GM12801 (cell line): ENCODE measurements around the gene CENPB.

Experiments
- TF ChIP-seq, protein P1 (sequence below): IDR thresholded peaks from one replicate; pipeline ENCODE4 v1.5.1; 2011; ENCODE audit warnings: control low read depth; ENCODE audit not compliant: insufficient read length; ENCODE audit errors: extremely low read depth

The CENPB gene

DNA sequence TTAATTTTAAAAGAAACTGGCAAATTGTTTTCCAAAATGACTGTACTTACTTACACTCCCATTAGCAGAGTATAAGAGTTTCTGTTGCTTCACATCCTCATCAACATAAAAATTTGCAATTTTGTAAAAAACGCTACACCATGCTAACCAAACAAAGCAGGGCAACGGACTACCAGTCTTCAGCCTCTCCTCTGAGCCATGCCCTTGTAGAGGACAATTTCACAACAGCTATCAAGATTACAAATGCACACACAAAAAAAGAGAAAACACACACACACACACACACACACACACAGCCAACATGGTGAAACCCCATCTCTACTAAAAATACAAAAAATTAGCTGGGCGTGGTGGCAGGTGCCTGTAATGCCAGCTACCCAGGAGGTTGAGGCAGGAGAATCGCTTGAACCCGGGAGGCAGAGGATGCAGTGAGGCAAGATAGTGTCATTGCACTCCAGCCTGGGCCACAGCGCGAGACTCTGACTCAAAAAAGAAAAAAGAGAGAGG is 14.9 kb downstream of the CENPB start:
- TF ChIP-seq, protein P1, sequence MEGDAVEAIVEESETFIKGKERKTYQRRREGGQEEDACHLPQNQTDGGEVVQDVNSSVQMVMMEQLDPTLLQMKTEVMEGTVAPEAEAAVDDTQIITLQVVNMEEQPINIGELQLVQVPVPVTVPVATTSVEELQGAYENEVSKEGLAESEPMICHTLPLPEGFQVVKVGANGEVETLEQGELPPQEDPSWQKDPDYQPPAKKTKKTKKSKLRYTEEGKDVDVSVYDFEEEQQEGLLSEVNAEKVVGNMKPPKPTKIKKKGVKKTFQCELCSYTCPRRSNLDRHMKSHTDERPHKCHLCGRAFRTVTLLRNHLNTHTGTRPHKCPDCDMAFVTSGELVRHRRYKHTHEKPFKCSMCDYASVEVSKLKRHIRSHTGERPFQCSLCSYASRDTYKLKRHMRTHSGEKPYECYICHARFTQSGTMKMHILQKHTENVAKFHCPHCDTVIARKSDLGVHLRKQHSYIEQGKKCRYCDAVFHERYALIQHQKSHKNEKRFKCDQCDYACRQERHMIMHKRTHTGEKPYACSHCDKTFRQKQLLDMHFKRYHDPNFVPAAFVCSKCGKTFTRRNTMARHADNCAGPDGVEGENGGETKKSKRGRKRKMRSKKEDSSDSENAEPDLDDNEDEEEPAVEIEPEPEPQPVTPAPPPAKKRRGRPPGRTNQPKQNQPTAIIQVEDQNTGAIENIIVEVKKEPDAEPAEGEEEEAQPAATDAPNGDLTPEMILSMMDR = no peak

DNA sequence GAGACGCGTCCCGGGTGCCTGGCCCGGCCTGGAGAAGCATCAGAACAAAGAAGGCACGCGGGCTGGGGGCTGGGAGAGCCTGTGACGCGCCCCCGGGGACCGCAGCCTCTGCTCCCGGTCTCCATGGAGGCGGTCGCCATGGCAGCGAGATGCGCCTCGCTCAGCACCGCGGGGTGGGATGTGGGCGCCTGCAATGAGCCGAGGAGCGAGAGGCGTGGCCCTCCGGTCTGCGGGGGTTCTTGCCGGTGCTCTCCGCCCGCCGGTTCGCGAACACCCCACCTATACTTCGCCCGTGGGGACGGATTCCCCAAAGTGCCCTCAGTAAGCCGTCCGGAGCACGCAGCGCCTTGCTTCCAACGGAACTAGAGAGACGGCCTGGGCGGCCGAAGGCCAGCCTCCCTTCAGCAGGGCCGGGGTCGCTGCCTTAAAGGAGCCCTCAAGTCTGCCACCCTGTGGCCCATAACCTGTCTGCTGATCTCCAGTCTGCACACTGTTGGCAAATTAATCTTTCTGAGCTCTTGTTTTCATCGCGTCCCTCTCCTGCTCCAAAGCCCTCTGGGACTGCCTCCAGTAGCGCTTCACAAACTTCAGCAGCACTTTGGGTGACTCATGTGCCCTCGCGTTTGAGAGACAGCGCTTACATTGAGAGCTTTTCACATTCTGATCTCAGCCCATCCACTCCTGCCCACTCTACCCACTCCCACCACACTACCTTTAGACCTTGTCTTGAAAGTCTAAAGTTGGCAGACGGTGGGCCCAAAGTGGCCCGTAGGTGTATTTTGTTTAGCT is 18.0 kb downstream of the CENPB start:
- TF ChIP-seq, protein P1 = no peak

DNA sequence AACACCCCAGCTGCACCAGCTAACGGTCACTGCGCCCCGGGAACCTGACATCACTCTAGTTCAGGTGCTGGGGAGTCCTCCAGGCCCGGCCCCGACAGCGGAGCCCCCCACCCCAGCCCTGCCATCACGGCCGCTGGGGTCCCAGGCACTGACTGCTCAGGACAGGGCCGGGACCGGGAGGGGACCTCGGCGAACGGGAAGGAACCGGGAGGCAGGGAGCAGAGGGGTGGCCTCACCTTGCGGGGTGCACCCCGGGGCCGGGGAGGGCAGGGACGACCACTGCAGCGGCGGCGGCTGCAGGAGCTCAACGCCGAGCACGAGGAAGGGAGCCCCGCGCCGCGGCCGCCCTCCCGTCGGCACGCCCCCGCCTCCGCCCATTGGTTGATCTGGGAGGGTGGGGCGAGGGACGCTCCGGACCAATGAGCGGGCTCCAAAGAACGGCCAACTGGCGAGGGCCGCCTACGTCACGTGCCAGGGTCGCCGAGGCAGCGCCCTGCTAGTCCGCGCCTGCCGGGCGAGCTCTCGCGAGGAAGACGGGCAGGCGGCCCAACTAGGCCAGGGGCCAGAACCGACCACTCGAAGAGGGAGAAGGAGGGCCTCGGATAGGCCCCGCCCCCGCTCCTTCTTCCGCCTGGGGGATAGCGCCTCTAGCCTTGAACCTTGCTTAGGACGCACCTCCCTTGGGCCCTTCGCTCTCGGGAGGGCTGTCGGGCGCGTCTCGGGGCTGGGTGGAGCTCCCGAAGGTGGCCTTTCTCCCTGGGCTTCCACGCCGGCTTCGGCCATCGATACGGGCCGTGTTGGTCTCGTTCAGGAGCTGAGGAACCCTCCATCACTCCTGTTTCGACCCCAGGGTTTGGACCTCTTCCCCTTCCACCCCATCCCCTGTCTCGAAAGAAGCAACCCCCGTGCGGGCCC is 18.9 kb downstream of the CENPB start, which contains the start of gene ADISSP:
TSS of gene ADISSP (minus strand) at position 327 of the 915 bp plus-strand sequence. CDS start 7,653 bp downstream, outside the sequence.
- TF ChIP-seq, protein P1 = no peak

DNA sequence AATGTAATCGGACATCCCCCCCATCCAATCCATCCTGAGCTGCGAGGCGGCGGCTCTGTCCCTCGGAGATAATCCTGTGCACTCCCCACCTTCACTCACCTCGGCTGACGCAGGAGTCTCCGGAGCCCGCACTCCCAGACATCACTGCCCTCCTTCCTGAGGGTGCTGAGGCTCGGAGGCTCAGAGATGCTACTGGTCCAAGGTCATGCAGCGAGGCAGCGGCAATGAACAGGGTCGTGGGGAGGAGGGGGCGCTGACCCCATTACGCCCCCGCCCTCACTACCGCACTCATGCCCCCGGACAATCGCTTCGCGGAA is 19.5 kb downstream of the CENPB start:
- TF ChIP-seq, protein P1 = no peak

DNA sequence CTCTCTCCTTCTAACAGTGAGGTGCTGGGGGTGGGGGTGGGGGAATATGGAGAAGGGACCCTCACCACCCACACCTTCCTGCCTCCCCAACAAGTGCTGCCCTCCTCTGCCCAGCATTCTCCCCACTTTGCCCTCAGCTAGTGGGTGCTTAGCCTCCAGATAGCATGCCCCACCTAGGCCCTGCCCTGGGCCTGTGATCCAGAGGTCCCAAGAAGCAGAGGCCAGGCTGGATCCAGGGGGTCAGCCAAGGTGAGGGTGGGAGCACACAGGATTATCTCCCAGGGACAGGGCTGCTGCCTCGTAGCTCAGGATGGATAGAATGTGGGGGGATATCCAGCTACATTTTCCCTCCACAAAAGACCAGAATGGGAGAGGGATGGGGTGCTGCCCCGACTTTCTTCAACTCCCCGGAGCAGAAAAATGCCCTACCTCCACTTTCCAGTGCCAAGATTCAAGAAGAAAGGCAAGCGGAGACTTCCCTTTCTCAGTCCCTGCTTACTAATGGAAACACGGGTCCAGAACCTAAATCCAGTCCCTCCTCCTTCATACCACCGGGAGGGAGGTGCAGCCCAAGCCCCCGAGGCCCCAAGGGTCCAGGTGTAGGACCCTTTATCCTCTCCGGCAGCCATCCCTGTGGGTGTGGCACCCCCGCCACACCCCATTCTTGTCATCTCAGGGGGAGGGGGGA is 20.0 kb downstream of the CENPB start:
- TF ChIP-seq, protein P1 = no peak

DNA sequence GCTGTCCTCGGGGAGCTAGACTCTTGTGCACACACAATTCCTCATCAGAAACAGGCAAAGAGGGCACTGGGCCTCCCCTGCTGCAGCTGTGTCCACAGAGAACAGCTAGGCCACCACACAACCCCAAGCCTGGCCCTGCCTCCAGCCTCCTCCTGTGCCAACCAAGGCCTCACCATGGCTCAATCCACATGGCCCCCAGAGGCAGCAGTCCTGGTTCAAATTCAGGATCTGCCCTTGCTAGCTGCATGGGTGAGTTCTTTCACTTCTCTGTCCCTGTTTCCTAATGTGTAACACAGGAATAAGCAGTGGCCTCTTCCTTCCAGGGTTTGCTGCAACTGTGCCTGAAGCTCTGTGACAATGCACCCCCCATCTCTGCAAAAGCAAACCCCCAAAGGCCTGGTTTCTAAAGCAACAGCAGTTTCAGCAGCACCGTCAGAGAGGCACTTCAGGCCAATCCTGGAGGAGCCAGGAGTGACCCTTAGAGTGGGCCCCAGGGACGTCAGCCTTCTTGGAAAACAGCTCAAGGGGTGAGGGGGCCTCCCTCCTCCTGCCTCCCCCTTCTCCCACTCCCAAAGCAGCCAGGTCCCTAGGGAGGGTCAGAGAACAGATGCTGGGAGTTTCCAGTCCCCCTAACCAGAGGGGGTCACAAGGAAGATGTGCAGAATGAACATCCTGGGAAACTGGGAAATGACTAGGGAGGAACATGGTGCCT is 21.2 kb downstream of the CENPB start:
- TF ChIP-seq, protein P1 = no peak

DNA sequence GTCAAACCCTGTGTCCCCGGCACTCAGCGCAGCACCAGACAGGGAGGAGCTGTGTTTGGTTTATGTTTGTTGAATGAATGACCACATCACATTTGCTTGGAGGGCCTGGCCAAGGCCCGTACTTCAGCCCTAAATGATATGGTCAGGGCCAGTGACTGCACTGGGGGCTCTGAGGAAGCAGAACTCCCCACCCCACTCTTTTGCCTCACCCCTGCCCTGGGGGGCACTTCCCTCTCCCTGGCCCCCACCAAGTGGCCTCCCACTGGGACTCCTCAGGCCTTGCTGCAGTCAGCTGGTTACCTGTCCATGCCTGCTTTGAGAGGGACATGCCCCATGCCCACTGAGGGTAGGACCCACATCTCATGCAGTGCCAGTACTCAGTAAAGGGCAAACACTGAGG is 21.9 kb downstream of the CENPB start:
- TF ChIP-seq, protein P1 = no peak
